ENCODE results near the gene PLAAT1. TPM values are rescaled to one million over a fixed set of nuclear protein-coding genes. Genes with fewer than 3 reads are reported as not detected.

Gene PLAAT1
- total and polyA plus RNA-seq, 7 donors = 0.16 to 3.3 (median 1.2) TPM; not detected in 3

- 84% methylated on average over 3 of the region's 3 CpGs for WGBS, 2 donors
- intact Hi-C loops (cut with DNase I) = no loop called here
- H3K27me3 ChIP-seq = no peaks in the 10 kb centered on the region
- no peaks in the 10 kb centered on the region for H3K4me1 ChIP-seq
- no peaks in the 10 kb centered on the region for H3K36me3 ChIP-seq
- H3K9me3 ChIP-seq = no peaks in the 10 kb centered on the region
- DNase-seq = no peak
- no peak overlapping the region for H3K4me3 ChIP-seq
- H3K27ac ChIP-seq = no peak overlapping the region
- no peak for TF ChIP-seq CTCF (IDR thresholded peaks at IDR 0.05)
- TF ChIP-seq POLR2A (IDR thresholded peaks at IDR 0.05) = no peak
- TF ChIP-seq EP300 (IDR thresholded peaks at IDR 0.05) = no peak
- TF ChIP-seq POLR2AphosphoS5 (IDR thresholded peaks at IDR 0.05) = no peak
Observed at GRCh38 chr3:193313061-193313958, 72.3 kb downstream of the PLAAT1 start.

GRCh38 chr3:193314161-193314560 is 73.1 kb downstream of the PLAAT1 start:
- H3K27ac ChIP-seq = no peak overlapping the region
- TF ChIP-seq POLR2AphosphoS5 (IDR thresholded peaks at IDR 0.05) = no peak
- TF ChIP-seq POLR2A (IDR thresholded peaks at IDR 0.05) = no peak
- TF ChIP-seq EP300 (IDR thresholded peaks at IDR 0.05) = no peak
- no peaks in the 10 kb centered on the region for H3K36me3 ChIP-seq
- no peak for DNase-seq
- 85 to 88% methylated on average over 3 of the region's 3 CpGs for WGBS, 2 donors
- H3K27me3 ChIP-seq = no peaks in the 10 kb centered on the region
- H3K4me3 ChIP-seq = no peak overlapping the region
- intact Hi-C loops (cut with DNase I) = no loop called here
- H3K9me3 ChIP-seq = no peaks in the 10 kb centered on the region
- H3K4me1 ChIP-seq = no peaks in the 10 kb centered on the region

DNA sequence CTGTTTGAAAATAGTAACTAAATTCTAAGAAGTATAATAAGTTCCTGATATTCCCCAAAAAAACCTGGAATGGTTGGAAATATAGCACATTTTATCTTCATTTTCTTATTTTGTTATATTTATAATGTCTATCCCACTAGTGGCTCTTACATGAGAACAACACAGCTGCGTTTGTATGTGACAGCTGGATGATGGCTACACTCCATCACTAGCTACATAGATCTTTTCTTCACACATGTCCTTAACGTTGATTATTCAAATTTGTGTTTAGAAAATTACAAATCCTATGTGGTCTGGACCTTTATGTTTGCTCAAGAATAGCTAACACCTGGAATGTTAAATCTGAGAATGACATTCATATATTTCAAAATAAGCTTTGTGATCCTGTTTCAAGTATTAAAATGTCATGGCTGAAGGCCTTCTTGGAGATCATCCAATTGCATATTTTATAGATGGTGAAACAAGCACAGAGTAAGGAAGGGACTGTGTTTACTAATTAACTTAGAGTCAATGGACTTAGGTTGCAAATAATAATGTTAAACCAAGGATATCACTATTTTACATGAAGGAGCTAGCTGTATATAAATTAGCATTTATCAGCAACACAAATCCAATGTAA is 76.8 kb downstream of the PLAAT1 start:
- 69 to 71% methylated on average over 2 of the region's 2 CpGs for WGBS, 2 donors
- no peak for TF ChIP-seq EP300 (IDR thresholded peaks at IDR 0.05)
- no peak for TF ChIP-seq CTCF (IDR thresholded peaks at IDR 0.05)
- DNase-seq = no peak
- Histone ChIP-seq H3K27ac (no peak overlapping the region), H3K27me3 (no peaks in the 10 kb centered on the region), H3K9me3 (no peaks in the 10 kb centered on the region), H3K4me3 (no peak overlapping the region), H3K4me1 (no peaks in the 10 kb centered on the region), H3K36me3 (no peaks in the 10 kb centered on the region)
- intact Hi-C loops (cut with DNase I) = no loop called here

Other genes starting within 250 kb of the PLAAT1 start
- gene ATP13A5, start 137.5 kb downstream of the PLAAT1 start, total RNA-seq = 1 to 10 TPM in 1 of 4 donors, not detected in 3; 1.8 TPM
- under 1 TPM in 1 of 3 donors, not detected in 2; 0.16 TPM for gene ATP13A5, start 137.5 kb downstream of the PLAAT1 start, polyA plus RNA-seq